HCT116 (cell line): ENCODE measurements around the gene RUNX1. TPM values are rescaled to one million over a fixed set of nuclear protein-coding genes. Genes with fewer than 3 reads are reported as not detected.

ENCODE experiments used
- ATAC-seq: fragments of 200-7000 bp; cut with Tn5 transposase; 2 replicates; pipeline ENCODE4 v1.9.1; 2020; ENCODE audit warnings: mild to moderate bottlenecking, moderate library complexity
- BruUV-seq: library from RNA; stranded (reverse); fragments of 400-500 nt; replicated peaks from 2 replicates; lab custom pipeline; 2021; lab: Mats Ljungman, UMichigan
- CTCF ChIA-PET: fragments of 300-600 bp; sonication (Branson Sonifier 250); formaldehyde crosslinking; loops from one replicate; lab custom pipeline; 2021; ENCODE audit warnings: antibody characterized with exemption; lab: Charles Lee
- POLR2A ChIA-PET: fragments of 300-600, 350-600 bp; sonication (Branson Sonifier 250); formaldehyde crosslinking; loops from one replicate; lab custom pipeline; 2021; ENCODE audit warnings: antibody characterized with exemption; lab: Charles Lee
- RAD21 ChIA-PET, 2 experiments: fragments of 300-600 bp; sonication (Branson Sonifier 250); formaldehyde crosslinking; loops; one replicate each; lab custom pipeline; 2023; ENCODE audit warnings: low total read pairs in 2 of 2; ENCODE audit not compliant: uncharacterized antibody in 2 of 2, unreplicated experiment in 2 of 2, low non-redundant PET in 1 of 2; lab: Charles Lee
- DNase-seq: peaks from one replicate; pipeline ENCODE4 v3.0.0-alpha.2; 2010; ENCODE audit warnings: low read depth, low spot score
- H2AFZ ChIP-seq: fragments of 200-600 bp; shearing (Covaris generic), sonication (generic); 2 replicates; pipeline ENCODE4 v1.6.1; 2017; ENCODE audit warnings: low read depth, mixed run types, mixed read lengths, antibody characterized with exemption, low read length; ENCODE audit not compliant: poor library complexity, severe bottlenecking
- H3K27ac ChIP-seq: 2 replicates; pipeline ENCODE4 v1.5.1; 2012; ENCODE audit warnings: low read depth, low read length
- H3K27me3 ChIP-seq: fragments of 200-600 bp; sonication (generic); 2 replicates; pipeline ENCODE4 v1.6.1; 2016; ENCODE audit warnings: mixed run types, low read length, mixed read lengths; ENCODE audit not compliant: insufficient read depth
- H3K36me3 ChIP-seq, 2 experiments: fragments of 200-500 bp in 1 of 2; fragments of 200-600 bp in 1 of 2; sonication (Bioruptor generic) in 1 of 2; sonication (generic) in 1 of 2; 2 replicates each; pipeline versions ENCODE4 v1.5.1 to v1.6.1; 2014 to 2016; ENCODE audit warnings: low read length in 2 of 2, inconsistent platforms in 1 of 2, mixed read lengths in 1 of 2, mixed run types in 1 of 2; ENCODE audit not compliant: insufficient read depth in 2 of 2, control insufficient read depth in 1 of 2
- H3K4me1 ChIP-seq, 2 experiments: fragments of 200-600 bp in 1 of 2; sonication (generic) in 1 of 2; 2 replicates each; pipeline versions ENCODE4 v1.5.1 to v1.6.1; 2012 to 2017; ENCODE audit warnings: low read length in 2 of 2, inconsistent platforms in 1 of 2, mild to moderate bottlenecking in 1 of 2, mixed read lengths in 1 of 2, mixed run types in 1 of 2, moderate library complexity in 1 of 2; ENCODE audit not compliant: insufficient read depth in 2 of 2, control insufficient read depth in 1 of 2
- H3K4me2 ChIP-seq: fragments of 200-600 bp; sonication (generic); 2 replicates; pipeline ENCODE4 v1.6.1; 2017; ENCODE audit warnings: mixed run types, low read length, mixed read lengths
- H3K4me3 ChIP-seq, 2 experiments: fragments of 200-600 bp in 1 of 2; sonication (generic) in 1 of 2; replicated peaks in 1 of 2; 2 replicates each; pipeline ENCODE4 v1.5.1; 2011 to 2016; ENCODE audit warnings: low read length in 2 of 2, control low read depth in 1 of 2, low read depth in 1 of 2, mild to moderate bottlenecking in 1 of 2, mixed read lengths in 1 of 2, mixed run types in 1 of 2
- H3K79me2 ChIP-seq: fragments of 200-600 bp; sonication (generic); 2 replicates; pipeline ENCODE4 v1.6.1; 2017; ENCODE audit warnings: mild to moderate bottlenecking, mixed run types, low read length, moderate library complexity, mixed read lengths; ENCODE audit not compliant: insufficient read depth
- H3K9ac ChIP-seq: fragments of 200-600 bp; sonication (generic); 2 replicates; pipeline ENCODE4 v1.6.1; 2016; ENCODE audit warnings: low read length, mixed read lengths
- H3K9me2 ChIP-seq: fragments of 200-600 bp; sonication (generic), shearing (Covaris generic); 2 replicates; pipeline ENCODE4 v1.6.1; 2017; ENCODE audit warnings: mixed run types, mild to moderate bottlenecking, moderate library complexity; ENCODE audit not compliant: insufficient read depth
- H3K9me3 ChIP-seq, 2 experiments: fragments of 200-500 bp in 1 of 2; fragments of 200-600 bp in 1 of 2; sonication (Bioruptor generic) in 1 of 2; sonication (generic) in 1 of 2; 2 replicates each; pipeline ENCODE4 v1.6.1; 2014 to 2017; ENCODE audit warnings: low read length in 2 of 2, mixed read lengths in 2 of 2, inconsistent platforms in 1 of 2, low read depth in 1 of 2, mild to moderate bottlenecking in 1 of 2, mixed run types in 1 of 2, moderate library complexity in 1 of 2; ENCODE audit not compliant: control insufficient read depth in 1 of 2, insufficient read depth in 1 of 2
- H4K20me1 ChIP-seq: fragments of 200-600 bp; sonication (generic), shearing (Covaris generic); 2 replicates; pipeline ENCODE4 v1.6.1; 2017; ENCODE audit warnings: mixed run types, mild to moderate bottlenecking, moderate library complexity; ENCODE audit not compliant: insufficient read depth
- CBX3 ChIP-seq: IDR thresholded peaks from 2 replicates; pipeline ENCODE4 v1.6.1; 2012; ENCODE audit warnings: low read depth
- CEBPB ChIP-seq: IDR thresholded peaks from 2 replicates; pipeline ENCODE4 v1.6.1; 2012; ENCODE audit warnings: low read depth
- EGR1 ChIP-seq: IDR thresholded peaks from 2 replicates; pipeline ENCODE4 v1.6.1; 2012; ENCODE audit warnings: low read depth
- ELF1 ChIP-seq: IDR thresholded peaks from 2 replicates; pipeline ENCODE4 v1.6.1; 2012; ENCODE audit warnings: low read depth, borderline replicate concordance
- EZH2 ChIP-seq: fragments of 200-600 bp; sonication (generic); IDR thresholded peaks from 2 replicates; pipeline ENCODE4 v1.6.1; 2017; ENCODE audit warnings: antibody characterized with exemption, mixed run types
- FOSL1 ChIP-seq: IDR thresholded peaks from 2 replicates; pipeline ENCODE4 v1.6.1; 2012; ENCODE audit warnings: low read depth
- JUND ChIP-seq: IDR thresholded peaks from 2 replicates; pipeline ENCODE4 v1.6.1; 2012
- POLR2A ChIP-seq: IDR thresholded peaks from 2 replicates; pipeline ENCODE4 v1.7.0; 2011; ENCODE audit warnings: borderline replicate concordance; ENCODE audit not compliant: insufficient read depth, insufficient read length; ENCODE audit errors: extremely low read depth
- POLR2AphosphoS5 ChIP-seq: IDR thresholded peaks from 2 replicates; pipeline ENCODE4 v1.6.1; 2011; ENCODE audit warnings: mild to moderate bottlenecking, low read depth, low read length, moderate library complexity
- RAD21 ChIP-seq: IDR thresholded peaks from 2 replicates; pipeline ENCODE4 v1.6.1; 2012; ENCODE audit warnings: low read depth, mild to moderate bottlenecking
- SIN3A ChIP-seq: IDR thresholded peaks from 2 replicates; pipeline ENCODE4 v1.6.1; 2012; ENCODE audit warnings: low read depth
- SP1 ChIP-seq: IDR thresholded peaks from 2 replicates; pipeline ENCODE4 v1.6.1; 2012; ENCODE audit warnings: low read depth
- SRF ChIP-seq: IDR thresholded peaks from 2 replicates; pipeline ENCODE4 v1.6.1; 2012; ENCODE audit warnings: low read depth
- TCF7L2 ChIP-seq: IDR thresholded peaks from 2 replicates; pipeline ENCODE4 v1.7.0; 2011; ENCODE audit warnings: borderline replicate concordance, inconsistent platforms; ENCODE audit not compliant: insufficient read depth, insufficient read length; ENCODE audit errors: extremely low read depth
- YY1 ChIP-seq: IDR thresholded peaks from 2 replicates; pipeline ENCODE4 v1.6.1; 2011; ENCODE audit warnings: low read length, low read depth, moderate library complexity, mild to moderate bottlenecking; ENCODE audit not compliant: insufficient replicate concordance; ENCODE audit errors: extremely low read depth
- ZNF274 ChIP-seq: fragments of 200-500 bp; sonication (Bioruptor generic); IDR thresholded peaks from 2 replicates; pipeline ENCODE4 v1.6.1; 2014; ENCODE audit warnings: mild to moderate bottlenecking, low read depth, low read length, inconsistent platforms
- intact Hi-C: fragments of 100-400 bp; cut with micrococcal nuclease; formaldehyde crosslinking; loops from 2 replicates; pipeline ENCODE4 v1.10.0; 2022
- total RNA-seq: library from RNA; stranded (reverse); gene quantifications from one replicate; pipeline ENCODE4 v1.2.1, GENCODE V29; 2021; ENCODE audit not compliant: unreplicated experiment
- TF ChIP-seq, protein P1 (sequence below): IDR thresholded peaks from 2 replicates; pipeline ENCODE4 v1.6.1; 2012
- TF ChIP-seq, protein P2 (sequence below): IDR thresholded peaks from 2 replicates; pipeline ENCODE4 v1.6.1; 2011; ENCODE audit warnings: mild to moderate bottlenecking, low read length, moderate library complexity; ENCODE audit not compliant: insufficient replicate concordance; ENCODE audit errors: extremely low read depth
- TF ChIP-seq, protein P3 (sequence below): IDR thresholded peaks from 2 replicates; pipeline ENCODE4 v1.6.1; 2012; ENCODE audit warnings: low read depth
- TF ChIP-seq, protein P4 (sequence below): IDR thresholded peaks from 2 replicates; pipeline ENCODE4 v1.6.1; 2012

The RUNX1 gene
- total RNA-seq, 1 experiment from 2014 or later: 33.5 TPM

DNA sequence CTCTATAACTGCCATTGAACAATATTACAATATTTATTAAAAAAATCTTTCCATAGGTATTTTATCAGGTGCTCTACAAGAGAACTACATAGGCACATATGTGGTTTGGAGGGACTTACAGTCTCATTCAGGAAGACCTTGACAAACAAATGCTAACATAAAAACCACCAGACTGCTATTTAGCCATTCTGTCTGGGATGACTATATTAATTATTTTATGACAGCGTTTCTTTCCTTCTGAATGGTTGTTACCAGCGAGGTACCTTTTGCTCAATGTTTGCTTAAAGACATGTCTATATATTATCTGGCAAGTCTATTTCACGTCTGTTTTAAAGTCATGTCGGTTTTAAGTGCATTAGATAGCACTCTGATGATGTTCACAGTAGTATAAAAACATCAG lies 69.7 kb downstream of the RUNX1 start:
- no peak overlapping the region for H3K4me3 ChIP-seq
- DNase-seq (no peak), ATAC-seq (no peak)
- H3K9me3 ChIP-seq: no peaks in the 10 kb centered on the region
- CTCF ChIA-PET: no interaction called here
- no peaks in the 10 kb centered on the region for H3K9me2 ChIP-seq
- H2AFZ ChIP-seq: no peak overlapping the region
- no peaks in the 10 kb centered on the region for H3K27me3 ChIP-seq
- no peak overlapping the region for H3K27ac ChIP-seq
- no peak overlapping the region for H3K4me2 ChIP-seq
- H4K20me1 ChIP-seq: no peaks in the 10 kb centered on the region
- H3K79me2 ChIP-seq: no peaks in the 10 kb centered on the region
- intact Hi-C loops: no loop called here
- peaks cover 14 to 19% of the 10 kb centered on the region in 2 experiments for H3K4me1 ChIP-seq
- H3K36me3 ChIP-seq: no peaks in the 10 kb centered on the region
- no peak overlapping the region for H3K9ac ChIP-seq
- BruUV-seq: no TSS peak
- POLR2A ChIA-PET: no interaction called here
- no peak for TF ChIP-seq CBX3
- no peak for TF ChIP-seq SRF
- no peak for TF ChIP-seq EGR1
- no peak for TF ChIP-seq ZNF274
- no peak for TF ChIP-seq ELF1
- no peak for TF ChIP-seq JUND
- TF ChIP-seq, protein P1, sequence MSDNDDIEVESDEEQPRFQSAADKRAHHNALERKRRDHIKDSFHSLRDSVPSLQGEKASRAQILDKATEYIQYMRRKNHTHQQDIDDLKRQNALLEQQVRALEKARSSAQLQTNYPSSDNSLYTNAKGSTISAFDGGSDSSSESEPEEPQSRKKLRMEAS: no peak
- TF ChIP-seq YY1: no peak
- TF ChIP-seq POLR2AphosphoS5: no peak
- no peak for TF ChIP-seq EZH2
- TF ChIP-seq FOSL1: no peak
- TF ChIP-seq, protein P2, sequence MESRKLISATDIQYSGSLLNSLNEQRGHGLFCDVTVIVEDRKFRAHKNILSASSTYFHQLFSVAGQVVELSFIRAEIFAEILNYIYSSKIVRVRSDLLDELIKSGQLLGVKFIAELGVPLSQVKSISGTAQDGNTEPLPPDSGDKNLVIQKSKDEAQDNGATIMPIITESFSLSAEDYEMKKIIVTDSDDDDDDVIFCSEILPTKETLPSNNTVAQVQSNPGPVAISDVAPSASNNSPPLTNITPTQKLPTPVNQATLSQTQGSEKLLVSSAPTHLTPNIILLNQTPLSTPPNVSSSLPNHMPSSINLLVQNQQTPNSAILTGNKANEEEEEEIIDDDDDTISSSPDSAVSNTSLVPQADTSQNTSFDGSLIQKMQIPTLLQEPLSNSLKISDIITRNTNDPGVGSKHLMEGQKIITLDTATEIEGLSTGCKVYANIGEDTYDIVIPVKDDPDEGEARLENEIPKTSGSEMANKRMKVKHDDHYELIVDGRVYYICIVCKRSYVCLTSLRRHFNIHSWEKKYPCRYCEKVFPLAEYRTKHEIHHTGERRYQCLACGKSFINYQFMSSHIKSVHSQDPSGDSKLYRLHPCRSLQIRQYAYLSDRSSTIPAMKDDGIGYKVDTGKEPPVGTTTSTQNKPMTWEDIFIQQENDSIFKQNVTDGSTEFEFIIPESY: no peak
- TF ChIP-seq, protein P3, sequence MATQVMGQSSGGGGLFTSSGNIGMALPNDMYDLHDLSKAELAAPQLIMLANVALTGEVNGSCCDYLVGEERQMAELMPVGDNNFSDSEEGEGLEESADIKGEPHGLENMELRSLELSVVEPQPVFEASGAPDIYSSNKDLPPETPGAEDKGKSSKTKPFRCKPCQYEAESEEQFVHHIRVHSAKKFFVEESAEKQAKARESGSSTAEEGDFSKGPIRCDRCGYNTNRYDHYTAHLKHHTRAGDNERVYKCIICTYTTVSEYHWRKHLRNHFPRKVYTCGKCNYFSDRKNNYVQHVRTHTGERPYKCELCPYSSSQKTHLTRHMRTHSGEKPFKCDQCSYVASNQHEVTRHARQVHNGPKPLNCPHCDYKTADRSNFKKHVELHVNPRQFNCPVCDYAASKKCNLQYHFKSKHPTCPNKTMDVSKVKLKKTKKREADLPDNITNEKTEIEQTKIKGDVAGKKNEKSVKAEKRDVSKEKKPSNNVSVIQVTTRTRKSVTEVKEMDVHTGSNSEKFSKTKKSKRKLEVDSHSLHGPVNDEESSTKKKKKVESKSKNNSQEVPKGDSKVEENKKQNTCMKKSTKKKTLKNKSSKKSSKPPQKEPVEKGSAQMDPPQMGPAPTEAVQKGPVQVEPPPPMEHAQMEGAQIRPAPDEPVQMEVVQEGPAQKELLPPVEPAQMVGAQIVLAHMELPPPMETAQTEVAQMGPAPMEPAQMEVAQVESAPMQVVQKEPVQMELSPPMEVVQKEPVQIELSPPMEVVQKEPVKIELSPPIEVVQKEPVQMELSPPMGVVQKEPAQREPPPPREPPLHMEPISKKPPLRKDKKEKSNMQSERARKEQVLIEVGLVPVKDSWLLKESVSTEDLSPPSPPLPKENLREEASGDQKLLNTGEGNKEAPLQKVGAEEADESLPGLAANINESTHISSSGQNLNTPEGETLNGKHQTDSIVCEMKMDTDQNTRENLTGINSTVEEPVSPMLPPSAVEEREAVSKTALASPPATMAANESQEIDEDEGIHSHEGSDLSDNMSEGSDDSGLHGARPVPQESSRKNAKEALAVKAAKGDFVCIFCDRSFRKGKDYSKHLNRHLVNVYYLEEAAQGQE: no peak
- no peak for TF ChIP-seq POLR2A
- TF ChIP-seq, protein P4, sequence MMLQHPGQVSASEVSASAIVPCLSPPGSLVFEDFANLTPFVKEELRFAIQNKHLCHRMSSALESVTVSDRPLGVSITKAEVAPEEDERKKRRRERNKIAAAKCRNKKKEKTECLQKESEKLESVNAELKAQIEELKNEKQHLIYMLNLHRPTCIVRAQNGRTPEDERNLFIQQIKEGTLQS: no peak
- TF ChIP-seq SIN3A: no peak
- no peak for TF ChIP-seq CEBPB
- TF ChIP-seq RAD21: no peak
- TF ChIP-seq SP1: no peak
- TF ChIP-seq TCF7L2: no peak
- RAD21 ChIA-PET: no interaction called here
